ENCODE results near the gene TCF7L1.

The TCF7L1 gene

DNA sequence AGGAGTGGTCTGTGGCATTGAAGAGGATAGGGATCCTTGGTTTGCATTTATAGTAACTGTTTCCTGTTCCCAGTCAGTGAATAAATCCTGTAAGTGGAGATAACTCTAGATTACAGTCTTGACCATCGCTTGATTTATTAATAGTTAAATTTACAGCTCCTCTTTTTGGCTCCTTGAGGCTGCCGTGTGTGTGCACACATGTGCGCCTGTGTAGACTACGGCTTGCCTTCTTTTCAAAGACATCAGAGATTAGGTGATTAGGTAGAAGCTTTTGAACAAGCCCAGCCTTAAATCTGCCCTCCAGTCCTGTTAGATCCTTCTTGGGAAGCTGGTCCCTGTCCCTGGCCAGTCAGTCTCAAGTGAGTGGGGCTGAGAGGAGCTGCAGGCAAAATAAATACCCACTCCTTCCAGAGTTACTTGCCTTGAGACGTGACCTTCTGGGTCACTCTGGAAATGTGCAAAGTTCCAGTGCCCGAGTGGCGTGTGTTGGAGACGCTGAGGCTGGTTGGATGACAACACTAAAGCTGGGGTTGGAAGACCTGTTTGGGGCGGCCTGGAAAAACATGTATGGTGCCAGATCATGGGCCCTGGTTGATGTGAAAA, 32.0 kb downstream of the TCF7L1 start:
- DNase-seq, result no peak

DNA sequence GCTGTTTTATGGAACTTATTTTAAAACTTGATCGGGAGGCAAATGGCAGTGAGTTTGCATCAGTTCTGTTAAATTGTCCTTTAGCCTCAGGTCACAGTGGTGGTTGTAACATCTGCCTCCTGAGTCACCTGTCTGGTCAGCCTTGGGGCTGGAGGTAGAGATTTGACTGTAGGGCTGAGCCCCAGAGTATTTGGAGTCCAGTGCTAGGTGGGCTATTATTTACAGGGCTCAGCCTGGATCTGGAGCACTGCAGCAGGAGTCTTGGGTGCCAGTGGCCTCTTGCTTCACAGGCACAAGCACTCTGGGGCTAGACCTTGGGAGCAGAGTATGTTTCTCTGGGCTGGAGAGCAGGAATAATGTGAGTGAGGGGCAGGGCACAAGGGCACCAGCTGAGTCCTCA, 32.8 kb downstream of the TCF7L1 start:
- DNase-seq, result no peak

- no peak for DNase-seq
Measured at GRCh38 chr2:85167479-85167878, 34.3 kb downstream of the TCF7L1 start.

DNA sequence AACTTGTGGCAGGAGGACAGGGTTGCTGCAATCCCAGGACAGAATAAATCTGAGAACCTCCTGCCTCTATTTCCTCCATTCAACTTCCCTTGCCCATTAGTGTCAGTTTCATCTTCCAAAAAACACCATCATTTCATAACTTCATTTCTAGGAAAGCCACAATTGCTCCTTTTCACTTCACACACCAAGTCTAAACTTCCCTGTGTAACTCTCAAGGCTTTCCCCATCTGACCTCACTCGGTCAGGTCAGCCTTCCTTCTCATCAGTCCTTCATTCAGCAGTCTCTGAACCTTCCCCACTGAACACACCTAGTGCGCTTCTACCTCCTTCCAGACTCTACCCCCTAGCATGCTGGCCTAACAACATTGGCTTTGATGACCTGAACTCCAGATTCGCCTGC, 35.8 kb downstream of the TCF7L1 start:
- DNase-seq, result no peak

GRCh38 chr2:85169581-85169980, 36.4 kb downstream of the TCF7L1 start:
- DNase-seq, result no peak

DNA sequence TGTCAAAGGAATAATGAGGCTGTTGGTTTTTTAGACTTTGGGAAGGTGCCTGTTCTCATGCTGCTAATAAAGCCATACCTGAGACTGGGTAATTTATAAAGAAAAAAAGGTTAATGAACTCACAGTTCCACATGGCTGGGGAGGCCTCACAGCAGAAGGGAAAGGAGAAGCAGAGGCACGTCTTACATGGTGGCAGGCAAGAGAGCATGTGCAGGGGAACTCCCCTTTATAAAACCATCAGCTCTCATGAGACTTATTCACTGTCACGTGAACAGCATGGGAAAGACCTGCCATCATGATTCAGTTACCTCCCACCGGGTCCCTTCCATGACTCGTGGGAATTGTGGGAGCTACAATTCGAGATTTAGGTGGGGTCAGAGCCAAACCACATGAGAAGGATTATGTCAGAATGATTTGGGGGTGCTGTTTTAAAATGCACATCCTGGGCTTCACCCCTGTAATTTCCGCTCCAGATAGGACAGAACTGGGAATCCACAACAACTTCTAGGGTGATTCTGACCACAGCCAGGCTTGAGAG, 37.8 kb downstream of the TCF7L1 start:
- DNase-seq, result no peak

DNA sequence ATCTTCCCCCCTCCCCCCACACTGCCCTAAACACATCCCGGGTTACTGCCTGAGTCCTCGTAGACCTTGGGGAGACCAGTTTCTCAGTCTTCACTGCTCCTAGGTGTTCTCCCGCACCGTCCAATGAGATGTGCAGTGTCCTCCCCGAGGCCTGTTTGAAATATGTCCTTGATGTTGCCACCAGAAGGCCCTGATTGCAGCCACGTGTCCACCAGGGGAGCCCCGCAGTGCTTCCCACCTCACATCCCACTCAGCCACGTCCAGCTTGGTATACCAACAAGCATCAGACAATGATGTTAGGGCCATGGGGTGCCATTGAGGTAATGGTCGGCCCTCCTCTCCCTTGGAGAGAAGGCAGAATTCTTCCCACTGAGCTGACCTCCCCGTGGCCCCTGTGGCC, 38.7 kb downstream of the TCF7L1 start:
- no peak for DNase-seq

DNA sequence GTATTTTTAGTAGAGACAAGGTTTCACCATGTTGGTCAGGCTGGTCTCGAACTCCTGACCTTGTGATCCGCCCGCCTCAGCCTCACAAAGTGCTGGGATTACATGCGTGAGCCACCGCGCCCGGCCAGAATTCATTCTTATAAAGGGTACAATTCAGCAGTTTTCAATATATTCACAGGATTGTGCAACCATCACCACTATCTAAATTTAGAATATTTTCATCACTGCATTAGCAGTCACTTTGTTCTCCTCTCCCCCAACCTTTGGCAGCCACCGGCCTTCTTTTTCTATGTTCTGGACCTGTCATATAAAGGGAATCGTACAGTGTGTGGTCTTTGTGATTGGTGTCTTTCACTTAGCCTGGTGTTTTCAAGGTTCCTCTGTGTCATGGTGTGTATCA, 40.7 kb downstream of the TCF7L1 start:
- DNase-seq, result no peak

- no peak for DNase-seq
Measured at GRCh38 chr2:85174943-85175342, 41.8 kb downstream of the TCF7L1 start.

DNA sequence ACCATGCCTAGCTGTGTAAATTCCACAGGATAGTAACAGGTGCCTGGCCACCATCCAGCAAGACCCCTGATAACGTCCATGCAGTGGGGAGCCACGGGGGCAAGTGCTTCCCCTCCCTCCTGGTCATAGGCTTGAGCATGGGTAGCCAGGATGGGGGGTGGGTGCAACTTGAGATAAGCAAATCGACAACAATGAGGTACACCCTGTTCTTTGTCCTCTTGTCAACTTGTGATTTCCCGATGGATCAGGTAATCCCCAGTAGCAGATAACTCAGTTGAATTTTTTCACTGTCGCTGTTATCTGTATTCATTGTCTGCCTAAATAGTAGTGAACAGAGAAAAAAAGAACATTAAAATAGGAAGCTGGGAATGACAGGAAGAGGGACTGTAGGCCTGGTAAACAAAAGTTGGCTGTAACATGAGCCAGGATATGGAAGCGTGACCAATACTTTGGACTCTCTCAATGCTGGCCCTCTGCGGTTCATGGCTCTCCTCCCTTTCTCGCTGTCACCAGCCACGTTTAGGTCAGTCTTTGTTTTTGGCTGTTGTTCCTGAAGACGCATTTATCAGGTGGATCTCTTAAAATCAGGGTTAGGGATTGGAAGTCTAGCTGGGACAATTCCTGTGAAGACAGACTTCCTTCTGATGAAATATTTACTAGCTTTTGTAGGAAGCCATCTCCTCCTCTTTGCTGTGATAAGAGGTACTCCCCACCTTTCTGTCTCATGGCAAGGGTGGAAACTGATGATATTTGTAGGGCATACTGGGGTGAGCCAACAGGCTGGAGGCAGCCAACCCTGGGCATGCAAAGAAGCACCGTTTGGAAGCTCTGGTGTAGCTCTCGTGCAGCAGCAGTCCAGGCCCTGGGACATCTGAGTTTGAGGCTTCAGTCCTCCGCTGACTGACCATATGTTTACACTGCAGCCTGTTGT, 42.4 kb downstream of the TCF7L1 start:
- no peak for DNase-seq

- no peak for DNase-seq
Measured at GRCh38 chr2:85177031-85177824, 44.0 kb downstream of the TCF7L1 start.

DNA sequence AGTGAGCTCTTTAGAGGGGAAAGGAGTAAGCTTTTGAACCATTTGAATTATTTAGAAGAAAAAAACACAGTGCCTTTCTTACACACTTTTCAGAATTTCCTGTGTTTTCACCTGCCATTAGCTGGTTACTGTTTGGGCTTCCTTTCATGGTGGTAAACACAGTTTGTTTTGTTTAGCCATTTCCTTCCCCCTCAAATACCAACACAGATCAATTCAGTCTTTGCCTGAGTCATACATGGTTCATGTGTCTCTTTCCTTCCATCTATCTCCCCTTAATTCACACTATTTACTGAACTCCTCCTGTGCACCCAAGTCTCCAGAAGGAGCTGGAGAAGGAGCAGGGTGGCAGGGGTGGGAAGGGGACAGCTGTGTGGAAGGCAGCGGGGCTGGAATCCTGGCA, 45.0 kb downstream of the TCF7L1 start:
- DNase-seq, result no peak

GRCh38 chr2:85178980-85179411, 45.8 kb downstream of the TCF7L1 start:
- DNase-seq, result no peak

- DNase-seq, result no peak
Measured at GRCh38 chr2:85179541-85179940, 46.3 kb downstream of the TCF7L1 start.

DNA sequence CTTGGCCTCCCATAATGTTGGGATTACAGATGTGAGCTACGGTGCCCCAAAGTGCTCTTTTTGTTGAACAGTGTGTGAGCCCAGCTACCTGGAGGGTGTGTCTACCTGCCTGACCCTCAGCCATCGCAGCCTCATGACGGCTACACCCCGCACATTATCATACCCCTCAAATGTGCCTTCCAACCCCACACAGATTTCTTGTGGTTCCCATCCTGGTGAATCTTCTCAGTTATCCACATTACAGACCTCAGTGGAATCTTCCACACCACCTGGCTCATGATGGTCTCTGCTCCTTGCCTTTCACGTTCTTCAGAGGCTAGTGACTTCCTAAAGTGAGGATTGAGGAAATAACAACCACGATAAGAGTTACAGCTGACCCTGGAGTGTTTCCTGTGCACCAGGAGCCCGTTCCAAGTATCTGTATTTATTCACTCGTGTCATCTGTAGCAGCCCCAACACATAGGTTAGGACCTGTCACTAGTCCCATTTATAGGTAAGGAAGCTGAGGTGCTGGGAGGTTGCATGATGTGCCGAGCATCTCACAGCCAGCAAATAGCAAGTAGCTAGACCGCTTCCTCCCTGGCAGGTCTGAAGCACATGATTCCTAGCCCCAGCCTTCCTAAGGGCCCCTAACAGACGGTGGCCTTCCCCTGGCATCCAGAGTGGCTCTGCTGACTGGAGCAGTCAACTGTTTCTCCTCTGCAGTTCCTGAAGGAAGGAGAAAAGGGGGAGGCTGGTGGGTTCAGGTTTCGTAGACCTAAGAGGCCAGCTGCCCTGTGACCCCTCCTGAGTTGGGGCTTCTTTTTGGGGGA, 47.3 kb downstream of the TCF7L1 start:
- DNase-seq, result no peak

DNA sequence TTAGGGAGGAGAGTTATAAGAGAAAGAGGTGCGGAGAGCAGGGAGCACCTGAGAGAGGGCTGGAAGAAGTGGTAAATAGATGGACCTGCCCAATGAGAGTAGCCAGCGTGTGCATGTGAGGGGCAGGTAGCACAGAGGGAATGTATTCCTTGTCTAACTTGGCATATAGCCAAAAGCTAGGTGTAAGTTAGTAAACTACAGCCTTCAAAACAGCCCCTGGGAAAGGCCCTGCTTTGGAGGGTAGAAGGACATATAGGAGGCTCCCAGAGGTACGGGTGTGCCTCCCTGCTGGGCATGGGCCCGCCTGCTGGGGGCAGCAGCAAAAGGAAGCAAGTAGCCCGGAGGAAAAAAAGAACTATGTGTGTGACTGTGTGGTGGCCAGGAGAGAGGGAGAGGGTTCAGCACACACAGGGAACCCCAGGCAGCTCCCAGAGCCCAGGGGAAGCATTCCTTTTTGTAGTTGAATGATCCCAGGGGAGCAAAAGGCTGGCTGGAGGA, 48.0 kb downstream of the TCF7L1 start:
- no peak for DNase-seq

DNA sequence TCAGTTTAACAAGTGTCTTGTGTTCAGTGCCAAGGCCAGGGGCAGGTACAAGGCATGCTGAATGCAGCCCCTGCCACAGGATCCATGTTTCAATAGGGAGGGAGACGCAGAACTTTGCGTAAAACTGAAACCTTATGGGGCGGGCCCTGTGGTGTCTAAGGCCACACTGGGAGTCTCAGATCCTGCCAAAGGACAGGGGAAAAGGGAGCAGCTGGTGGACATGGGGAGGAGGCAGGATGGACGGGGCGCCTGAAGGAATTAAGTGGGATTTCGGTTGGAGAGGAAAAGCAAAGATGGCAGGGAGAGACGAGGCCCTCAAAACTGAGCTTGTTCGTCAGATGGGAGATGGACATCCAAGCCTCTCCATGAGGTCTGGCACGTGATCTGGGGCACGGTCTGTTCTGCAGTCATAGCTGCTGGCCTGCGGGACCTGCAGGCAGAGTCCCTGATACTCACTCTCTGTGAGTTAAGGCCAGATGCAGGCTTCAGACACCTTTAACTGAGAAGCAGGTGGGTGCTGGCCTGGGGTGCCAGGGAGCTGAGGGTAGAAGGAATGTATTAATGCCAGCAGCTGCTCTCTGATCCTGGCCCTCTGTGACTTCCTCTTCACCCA, 48.8 kb downstream of the TCF7L1 start:
- DNase-seq, result no peak

- DNase-seq, result no peak
Measured at GRCh38 chr2:85183076-85183475, 49.9 kb downstream of the TCF7L1 start.

- no peak for DNase-seq
Measured at GRCh38 chr2:85183479-85183878, 50.3 kb downstream of the TCF7L1 start.

GRCh38 chr2:85184231-85184630, 51.0 kb downstream of the TCF7L1 start:
- no peak for DNase-seq

DNA sequence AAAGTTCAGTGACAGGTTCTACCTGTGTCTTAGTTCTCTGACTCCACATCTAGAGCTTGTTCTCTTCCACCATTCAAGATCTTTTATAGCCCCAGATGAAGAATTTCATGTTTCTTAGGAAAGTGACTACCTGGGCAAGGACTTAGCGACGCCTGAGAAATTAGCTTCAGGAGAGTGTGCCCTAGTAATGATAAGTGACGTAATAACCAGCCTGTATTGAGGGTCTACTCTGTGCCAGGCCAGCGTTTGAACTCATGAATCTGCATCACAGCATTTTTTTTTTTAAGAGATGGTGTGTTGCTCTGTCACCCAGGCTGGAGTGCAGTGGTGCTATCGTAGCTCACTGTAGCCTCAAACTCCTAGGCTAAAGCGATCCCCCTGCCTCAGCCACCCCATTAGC, 51.8 kb downstream of the TCF7L1 start:
- DNase-seq, result no peak

DNA sequence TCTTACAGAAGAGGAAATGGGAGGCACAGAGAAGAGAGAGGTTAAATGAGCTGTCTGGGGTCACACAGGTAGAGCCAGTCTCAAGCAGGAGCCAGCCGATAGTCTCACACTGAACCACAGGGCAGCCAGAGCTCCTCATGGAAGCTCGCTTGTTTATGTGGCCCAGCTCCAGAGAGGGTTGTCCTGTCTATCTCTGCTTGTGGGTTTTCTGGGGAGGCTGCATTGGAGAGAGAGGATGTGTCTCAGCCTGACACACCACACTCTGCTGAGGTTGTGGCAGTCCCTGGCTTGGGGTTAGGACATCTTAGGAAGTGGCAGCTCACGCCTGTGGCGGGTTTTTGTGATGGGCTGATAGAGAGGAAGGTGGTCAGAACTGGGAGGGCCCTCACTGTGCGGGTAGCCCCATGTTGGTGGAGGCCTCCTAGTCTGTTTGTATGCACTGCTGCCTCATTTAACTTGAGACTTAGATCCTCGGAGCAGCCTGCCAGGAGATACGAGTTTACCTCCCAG, 52.3 kb downstream of the TCF7L1 start:
- DNase-seq, result no peak

Measured in NCI-H1048 (cell line).